ENCODE measurements around the gene SCAMP4.

SCAMP4 gene

DNA sequence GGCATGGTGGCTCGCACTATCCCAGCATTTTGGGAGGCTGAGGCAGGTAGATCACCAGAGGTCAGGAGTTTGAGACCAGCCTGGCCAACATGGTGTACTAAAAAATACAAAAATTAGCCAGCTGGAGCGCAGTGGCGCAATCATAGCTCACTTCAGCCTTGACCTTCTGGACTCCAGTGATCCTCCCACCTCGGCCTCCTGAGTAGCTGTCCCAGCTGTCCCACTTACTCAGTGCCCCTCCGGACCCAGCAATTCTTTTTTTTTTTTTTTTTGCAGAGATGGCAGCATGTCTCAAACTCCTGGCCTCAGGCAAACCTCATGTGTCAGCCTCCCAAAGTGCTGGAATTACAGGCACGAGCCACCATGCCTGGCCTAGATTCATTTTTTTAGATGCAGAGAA lies 2.3 kb upstream of the SCAMP4 start:
- Histone ChIP-seq H2BK120ac (ENCODE audit: insufficient read depth, low read length, poor library complexity) (peak overlapping the region; percentile 29), H3K23ac (ENCODE audit: low read length) (no peak overlapping the region), H3K4me3 (ENCODE audit: low read depth, low read length) (no peak overlapping the region), H2BK12ac (ENCODE audit: low read length) (peak overlapping the region; percentile 63), H4K12ac (ENCODE audit: low read depth, low read length) (no peak overlapping the region), H2AK5ac (ENCODE audit: low read length) (peak overlapping the region; percentile 82), H3K79me2 (ENCODE audit: control insufficient read depth, insufficient read depth, low read length, poor library complexity) (peaks cover 14% of the 10 kb centered on the region), H3K14ac (ENCODE audit: low read length) (peak overlapping the region; percentile 9), H3K4ac (ENCODE audit: low read depth, low read length) (no peak overlapping the region), H3K36me3 (ENCODE audit: control insufficient read depth in 1 of 2, insufficient read depth in 2 of 2, low read length in 2 of 2) (peaks cover under 1 to 7% of the 10 kb centered on the region in 2 experiments), H4K8ac (ENCODE audit: low read depth, low read length) (no peak overlapping the region), H3K4me2 (ENCODE audit: low read length) (no peak overlapping the region), H3K27ac (ENCODE audit: low read depth, low read length) (peak overlapping the region; percentile 40), H2AFZ (ENCODE audit: insufficient read depth, low read length, poor library complexity) (no peak overlapping the region), H3K9ac (ENCODE audit: low read length) (no peak overlapping the region), H3K27me3 (ENCODE audit: insufficient read depth, low read length) (no peaks in the 10 kb centered on the region), H2BK5ac (ENCODE audit: low read depth, low read length, poor library complexity) (no peak overlapping the region), H3K9me3 (ENCODE audit: insufficient read depth, low read depth, low read length) (no peaks in the 10 kb centered on the region), H3K79me1 (ENCODE audit: low read length) (peaks cover 26% of the 10 kb centered on the region), H4K91ac (ENCODE audit: low read depth, low read length) (peak overlapping the region; percentile 8), H3K4me1 (ENCODE audit: control insufficient read depth in 1 of 2, insufficient read depth in 2 of 2, low read length in 2 of 2) (peaks cover 28 to 32% of the 10 kb centered on the region in 2 experiments), H3K18ac (ENCODE audit: low read length) (peak overlapping the region; percentile 79)
- WGBS (ENCODE audit: extremely low coverage, insufficient coverage, insufficient read length) = no CpG with 5 or more reads among the region's 6 CpGs
- DNase-seq = peak; percentile 90 to 93

DNA sequence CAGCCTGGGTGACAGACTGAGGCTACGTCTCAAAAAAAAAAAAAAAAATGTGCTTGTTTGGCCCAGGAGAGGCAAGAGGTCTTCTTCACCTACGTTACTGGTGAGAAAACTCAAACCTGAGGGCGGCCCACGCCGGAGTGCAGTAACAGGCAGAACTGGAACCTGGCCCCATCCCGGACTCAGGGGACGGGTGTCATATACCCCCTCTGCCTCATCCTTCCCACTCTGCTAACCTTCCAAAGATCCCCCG lies 414 bp upstream of the SCAMP4 start:
- Histone ChIP-seq H2AK5ac (ENCODE audit: low read length) (peak overlapping the region; percentile 65), H3K27me3 (ENCODE audit: insufficient read depth, low read length) (no peaks in the 10 kb centered on the region), H4K12ac (ENCODE audit: low read depth, low read length) (peak overlapping the region; percentile 99), H2BK12ac (ENCODE audit: low read length) (peak overlapping the region; percentile 97), H3K9me3 (ENCODE audit: insufficient read depth, low read depth, low read length) (no peaks in the 10 kb centered on the region), H3K4ac (ENCODE audit: low read depth, low read length) (peak overlapping the region; percentile 90), H3K4me3 (ENCODE audit: low read depth, low read length) (peak overlapping the region; percentile 25), H3K4me2 (ENCODE audit: low read length) (peak overlapping the region; percentile 75), H2AFZ (ENCODE audit: insufficient read depth, low read length, poor library complexity) (peak overlapping the region; percentile 92), H3K4me1 (ENCODE audit: control insufficient read depth in 1 of 2, insufficient read depth in 2 of 2, low read length in 2 of 2) (peaks cover 36 to 42% of the 10 kb centered on the region in 2 experiments), H3K79me1 (ENCODE audit: low read length) (peaks cover 26% of the 10 kb centered on the region), H3K36me3 (ENCODE audit: control insufficient read depth in 1 of 2, insufficient read depth in 2 of 2, low read length in 2 of 2) (peaks cover 10 to 18% of the 10 kb centered on the region in 2 experiments), H3K27ac (ENCODE audit: low read depth, low read length) (peak overlapping the region; percentile 99), H4K8ac (ENCODE audit: low read depth, low read length) (peak overlapping the region; percentile 95), H4K91ac (ENCODE audit: low read depth, low read length) (peak overlapping the region; percentile 100), H3K14ac (ENCODE audit: low read length) (peak overlapping the region; percentile 94), H3K23ac (ENCODE audit: low read length) (no peak overlapping the region), H2BK120ac (ENCODE audit: insufficient read depth, low read length, poor library complexity) (peak overlapping the region; percentile 99), H3K18ac (ENCODE audit: low read length) (peak overlapping the region; percentile 97), H2BK5ac (ENCODE audit: low read depth, low read length, poor library complexity) (peak overlapping the region; percentile 99), H3K9ac (ENCODE audit: low read length) (peak overlapping the region; percentile 16), H3K79me2 (ENCODE audit: control insufficient read depth, insufficient read depth, low read length, poor library complexity) (peaks cover 27% of the 10 kb centered on the region)
- DNase-seq = no peak
- no CpG with 5 or more reads among the region's 8 CpGs for WGBS (ENCODE audit: extremely low coverage, insufficient coverage, insufficient read length)

DNA sequence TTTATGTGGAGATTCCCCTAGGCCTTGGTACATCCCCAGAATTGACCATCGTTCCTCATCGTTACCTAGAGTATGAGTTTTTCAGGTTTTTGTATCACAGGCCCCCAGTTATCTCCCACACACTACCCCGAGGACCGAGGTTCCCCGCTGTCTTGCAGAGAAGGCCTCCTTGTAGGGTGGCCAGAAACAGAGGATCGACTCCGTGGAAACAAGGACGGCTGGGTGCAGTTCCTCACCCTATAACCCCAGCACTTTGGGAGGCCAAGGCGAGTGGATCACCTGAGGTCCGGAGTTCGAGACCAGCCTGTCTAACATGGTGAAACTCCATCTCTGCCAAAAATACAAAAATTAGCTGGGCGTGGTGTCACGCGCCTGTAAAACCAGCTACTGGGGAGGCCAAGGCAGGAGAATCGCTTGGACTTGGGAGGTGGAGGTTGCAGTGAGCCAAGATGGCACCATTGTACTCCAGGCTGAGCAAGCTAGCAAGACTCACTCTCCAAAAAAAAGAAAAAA lies 720 bp downstream of the SCAMP4 start:
- peak overlapping the region; percentile 87 for H3K4me3 ChIP-seq (ENCODE audit: low read depth, low read length)
- peak overlapping the region; percentile 86 for H2BK5ac ChIP-seq (ENCODE audit: low read depth, low read length, poor library complexity)
- H3K27me3 ChIP-seq (ENCODE audit: insufficient read depth, low read length) = no peaks in the 10 kb centered on the region
- H3K4me1 ChIP-seq (ENCODE audit: control insufficient read depth in 1 of 2, insufficient read depth in 2 of 2, low read length in 2 of 2) = peaks cover 36 to 46% of the 10 kb centered on the region in 2 experiments
- peaks cover 26% of the 10 kb centered on the region for H3K79me1 ChIP-seq (ENCODE audit: low read length)
- no peak overlapping the region for H3K23ac ChIP-seq (ENCODE audit: low read length)
- peak overlapping the region; percentile 90 for H4K91ac ChIP-seq (ENCODE audit: low read depth, low read length)
- peak overlapping the region; percentile 96 for H3K4ac ChIP-seq (ENCODE audit: low read depth, low read length)
- WGBS (ENCODE audit: extremely low coverage, insufficient coverage, insufficient read length) = no CpG with 5 or more reads among the region's 15 CpGs
- H2BK120ac ChIP-seq (ENCODE audit: insufficient read depth, low read length, poor library complexity) = peak overlapping the region; percentile 35
- peak overlapping the region; percentile 91 for H2AK5ac ChIP-seq (ENCODE audit: low read length)
- H3K9ac ChIP-seq (ENCODE audit: low read length) = peak overlapping the region; percentile 90
- peak overlapping the region; percentile 87 for H3K27ac ChIP-seq (ENCODE audit: low read depth, low read length)
- H3K14ac ChIP-seq (ENCODE audit: low read length) = peak overlapping the region; percentile 90
- H3K79me2 ChIP-seq (ENCODE audit: control insufficient read depth, insufficient read depth, low read length, poor library complexity) = peaks cover 31% of the 10 kb centered on the region
- peak overlapping the region; percentile 89 for H3K18ac ChIP-seq (ENCODE audit: low read length)
- H4K12ac ChIP-seq (ENCODE audit: low read depth, low read length) = peak overlapping the region; percentile 72
- peaks cover 10 to 21% of the 10 kb centered on the region in 2 experiments for H3K36me3 ChIP-seq (ENCODE audit: control insufficient read depth in 1 of 2, insufficient read depth in 2 of 2, low read length in 2 of 2)
- peak overlapping the region; percentile 92 for H4K8ac ChIP-seq (ENCODE audit: low read depth, low read length)
- peak overlapping the region; percentile 75 for H3K4me2 ChIP-seq (ENCODE audit: low read length)
- H2AFZ ChIP-seq (ENCODE audit: insufficient read depth, low read length, poor library complexity) = no peak overlapping the region
- H2BK12ac ChIP-seq (ENCODE audit: low read length) = peak overlapping the region; percentile 63
- DNase-seq = no peak
- no peaks in the 10 kb centered on the region for H3K9me3 ChIP-seq (ENCODE audit: insufficient read depth, low read depth, low read length)

DNA sequence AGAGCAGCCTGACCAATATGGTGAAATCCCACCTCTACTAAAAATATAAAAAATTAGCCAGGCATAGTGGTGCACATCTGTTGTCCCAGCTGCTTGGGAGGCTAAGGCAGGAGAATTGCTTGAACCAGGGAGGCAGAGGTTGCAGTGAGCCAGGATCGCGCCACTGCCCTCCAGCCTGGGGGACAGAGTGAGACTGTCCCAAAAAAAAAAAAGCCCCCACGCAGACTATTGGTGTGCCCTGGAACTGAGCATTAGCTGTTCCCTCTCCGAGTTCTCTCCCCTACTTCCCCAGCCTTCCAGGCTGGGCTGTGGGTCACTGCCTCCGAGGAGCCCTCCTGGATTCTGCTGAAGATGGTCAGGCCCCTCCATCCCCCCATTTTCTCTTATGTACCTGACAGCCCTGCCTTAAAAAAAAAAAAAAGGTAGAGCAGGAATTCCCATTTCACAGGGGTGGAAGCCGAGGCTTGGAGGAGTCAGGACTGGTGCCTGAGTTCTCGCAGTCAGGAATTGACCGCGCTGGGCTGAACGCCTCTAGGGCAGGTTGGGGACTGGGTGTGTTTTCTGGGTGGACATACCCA lies 1.9 kb downstream of the SCAMP4 start:
- Histone ChIP-seq H3K79me1 (ENCODE audit: low read length) (peaks cover 21% of the 10 kb centered on the region), H3K9me3 (ENCODE audit: insufficient read depth, low read depth, low read length) (no peaks in the 10 kb centered on the region), H3K36me3 (ENCODE audit: control insufficient read depth in 1 of 2, insufficient read depth in 2 of 2, low read length in 2 of 2) (peaks cover 14 to 25% of the 10 kb centered on the region in 2 experiments), H3K27ac (ENCODE audit: low read depth, low read length) (peak overlapping the region; percentile 51), H2AFZ (ENCODE audit: insufficient read depth, low read length, poor library complexity) (no peak overlapping the region), H3K79me2 (ENCODE audit: control insufficient read depth, insufficient read depth, low read length, poor library complexity) (peaks cover 34% of the 10 kb centered on the region), H4K91ac (ENCODE audit: low read depth, low read length) (no peak overlapping the region), H4K12ac (ENCODE audit: low read depth, low read length) (no peak overlapping the region), H2AK5ac (ENCODE audit: low read length) (no peak overlapping the region), H4K8ac (ENCODE audit: low read depth, low read length) (no peak overlapping the region), H3K9ac (ENCODE audit: low read length) (peak overlapping the region; percentile 41), H3K27me3 (ENCODE audit: insufficient read depth, low read length) (no peaks in the 10 kb centered on the region), H3K4ac (ENCODE audit: low read depth, low read length) (peak overlapping the region; percentile 95), H3K14ac (ENCODE audit: low read length) (no peak overlapping the region), H3K18ac (ENCODE audit: low read length) (no peak overlapping the region), H2BK5ac (ENCODE audit: low read depth, low read length, poor library complexity) (no peak overlapping the region), H2BK12ac (ENCODE audit: low read length) (no peak overlapping the region), H3K4me3 (ENCODE audit: low read depth, low read length) (no peak overlapping the region), H2BK120ac (ENCODE audit: insufficient read depth, low read length, poor library complexity) (no peak overlapping the region), H3K4me2 (ENCODE audit: low read length) (peak overlapping the region; percentile 20), H3K23ac (ENCODE audit: low read length) (no peak overlapping the region), H3K4me1 (ENCODE audit: control insufficient read depth in 1 of 2, insufficient read depth in 2 of 2, low read length in 2 of 2) (peaks cover 31 to 41% of the 10 kb centered on the region in 2 experiments)
- DNase-seq = no peak
- whole genome bisulfite sequencing (ENCODE audit: extremely low coverage, insufficient coverage, insufficient read length) = no CpG with 5 or more reads among the region's 10 CpGs

All from trophoblast cell (in vitro differentiated cells and primary cell).